Adrenal gland (tissue), 12 donors: ENCODE results near the gene ETNK2. TPM values are rescaled to one million over a fixed set of nuclear protein-coding genes. Genes with fewer than 3 reads are reported as not detected.

Source experiments
- DNase-seq, 7 donors: peaks; one replicate each; pipeline ENCODE4 v3.0.0-alpha.2; 2019 to 2020
- H3K27ac ChIP-seq, 5 donors: fragments of 200-600 bp; sonication (generic) in 4 of 5; 1 replicate in 3 of 5; 2 replicates in 2 of 5; pipeline versions ENCODE4 v1.5.1 to v1.8.0; 2016 to 2020; ENCODE audit warnings: mild to moderate bottlenecking in 1 of 5
- H3K27me3 ChIP-seq: fragments of 200-600 bp; 2 replicates; pipeline ENCODE4 v1.8.0; 2021
- H3K36me3 ChIP-seq, 2 donors: fragments of 200-600 bp; replicated peaks in 1 of 2; 1 replicate in 1 of 2; 2 replicates in 1 of 2; pipeline versions ENCODE4 v1.5.1 to v1.8.0; 2018 to 2022
- H3K4me1 ChIP-seq, 2 donors: fragments of 200-600 bp; replicated peaks in 1 of 2; 1 replicate in 1 of 2; 2 replicates in 1 of 2; pipeline versions ENCODE4 v1.5.1 to v1.8.0; 2018 to 2021
- H3K4me3 ChIP-seq, 4 donors: fragments of 200-600 bp; sonication (generic) in 3 of 4; one replicate each; pipeline ENCODE4 v1.5.1; 2016 to 2018
- H3K9me3 ChIP-seq, 3 donors: fragments of 200-600 bp; sonication (generic) in 1 of 3; replicated peaks in 1 of 3; 1 replicate in 2 of 3; 2 replicates in 1 of 3; pipeline versions ENCODE4 v1.5.1 to v1.8.0; 2016 to 2021
- CTCF ChIP-seq, 6 experiments: fragments of 450-650 bp in 4 of 6; fragments of 200-600 bp in 2 of 6; sonication (generic) in 1 of 6; IDR thresholded peaks; 1 replicate in 5 of 6; 2 replicates in 1 of 6; pipeline versions ENCODE4 v1.5.1 to v1.8.0; 2016 to 2021; ENCODE audit warnings: antibody characterized with exemption in 6 of 6, mild to moderate bottlenecking in 2 of 6, moderate library complexity in 1 of 6
- POLR2A ChIP-seq, 2 donors: fragments of 450-650 bp; IDR thresholded peaks; one replicate each; pipeline ENCODE4 v1.6.1; 2017; ENCODE audit warnings: antibody characterized with exemption in 2 of 2, mild to moderate bottlenecking in 2 of 2, moderate library complexity in 1 of 2
- WGBS, 4 donors: extraction: QIAGEN DNeasy Blood & Tissue Kit in 2 of 4; methylation state at CpG; one replicate each; pipeline versions ENCODE4 v1.1.5 to v1.1.7; 2013 to 2017; 5-methylcytosine and 5-hydroxymethylcytosine counted together
- intact Hi-C, 2 donors: fragments of 100-400 bp; cut with DNase I; formaldehyde crosslinking; loops; one replicate each; pipeline versions ENCODE4 v1.14.1 to v1.15.0; 2022 to 2023
- polyA plus RNA-seq, 3 donors: library from polyadenylated mRNA; stranded (reverse); fragments of 200-250 nt in 2 of 3; fragments of 350-450 nt in 1 of 3; fragmentation: Illumina TruSeq in 1 of 3; extraction: RNeasy Lipid Tissue Mini Kit (QIAGEN cat#74804) in 1 of 3; gene quantifications; one replicate each; pipeline ENCODE4 v1.2.3, GENCODE V29; 2013 to 2014
- total RNA-seq, 9 donors: library from RNA; depleted of rRNA in 4 of 9; stranded (reverse); fragments of >200 nt in 4 of 9; fragments of 120-200 nt in 1 of 9; fragmentation: NEBNext Ultra II Directional in 1 of 9; extraction: Animal tissue kit (Norgen Biotek cat#: 25700) in 1 of 9; gene quantifications; one replicate each; pipeline versions ENCODE4 v1.1.0 to v1.2.4, GENCODE V29; 2013 to 2023
- donor health status: healthy with polysubstance abuse.
- donor health status: Bipolar disorder and iron deficiency.
- donor health status: DM: yes; HTN: yes; CAD: no.
- donor health status: DM: no; HTN: no; CAD: no.
- donor health status: DM: no; HTN: no; CAD: no.
- donor health status: DM: yes; HTN: yes; CAD: no.

The ETNK2 gene
- total and polyA plus RNA-seq, 12 donors: 3.1 to 78.6 (median 9.3) TPM

- 88 to 97% (median 92%) methylated on average over 6 of the region's 6 CpGs for WGBS, 4 donors
- no peak overlapping the region for H3K4me3 ChIP-seq
- no peak overlapping the region for H3K27ac ChIP-seq
- H3K9me3 ChIP-seq: no peaks in the 10 kb centered on the region
- peaks cover 3 to 18% of the 10 kb centered on the region in 2 donors for H3K4me1 ChIP-seq
- DNase-seq: no peak
- TF ChIP-seq CTCF (IDR thresholded peaks at IDR 0.05) (no peak), POLR2A (IDR thresholded peaks at IDR 0.05) (no peak)
- no peaks in the 10 kb centered on the region for H3K36me3 ChIP-seq
- H3K27me3 ChIP-seq: no peaks in the 10 kb centered on the region
- intact Hi-C loops: no loop called here
Observed at GRCh38 chr1:204146309-204146708, 5.5 kb downstream of the ETNK2 start.

GRCh38 chr1:204145033-204145504, 6.8 kb downstream of the ETNK2 start:
- Histone ChIP-seq H3K4me3 (no peak overlapping the region), H3K36me3 (no peaks in the 10 kb centered on the region), H3K27me3 (no peaks in the 10 kb centered on the region), H3K27ac (peak overlapping the region in 1 of 5 donors; percentile 17), H3K9me3 (no peaks in the 10 kb centered on the region), H3K4me1 (peaks cover 3 to 15% of the 10 kb centered on the region in 2 donors)
- intact Hi-C loops: no loop called here
- WGBS, 4 donors: 35 to 55% (median 39%) methylated on average over 4 of the region's 4 CpGs
- peak in 3 of 7 donors; percentile 31 to 59 (median 47) for DNase-seq
- no peak for TF ChIP-seq POLR2A (IDR thresholded peaks at IDR 0.05)
- no peak for TF ChIP-seq CTCF (IDR thresholded peaks at IDR 0.05)

- no peak for TF ChIP-seq CTCF (IDR thresholded peaks at IDR 0.05)
- no peak for TF ChIP-seq POLR2A (IDR thresholded peaks at IDR 0.05)
- peaks cover 0 to 5% of the 10 kb centered on the region in 2 donors for H3K36me3 ChIP-seq
- peak overlapping the region in 1 of 5 donors; percentile 21 for H3K27ac ChIP-seq
- H3K9me3 ChIP-seq: no peaks in the 10 kb centered on the region
- H3K4me3 ChIP-seq: no peak overlapping the region
- WGBS, 4 donors: 44 to 65% (median 54%) methylated on average over 12 to 14 of the region's 14 CpGs
- peak in 3 of 7 donors; percentile 49 to 64 (median 51) for DNase-seq
- H3K4me1 ChIP-seq: peaks cover 3 to 15% of the 10 kb centered on the region in 2 donors
- intact Hi-C loops: no loop called here
- H3K27me3 ChIP-seq: no peaks in the 10 kb centered on the region
Observed at GRCh38 chr1:204143276-204144041, 8.4 kb downstream of the ETNK2 start.

GRCh38 chr1:204142032-204142974, 9.5 kb downstream of the ETNK2 start:
- no peak for DNase-seq
- no peak for TF ChIP-seq CTCF (IDR thresholded peaks at IDR 0.05)
- no peak for TF ChIP-seq POLR2A (IDR thresholded peaks at IDR 0.05)
- H3K9me3 ChIP-seq: no peaks in the 10 kb centered on the region
- H3K4me3 ChIP-seq: no peak overlapping the region
- peak overlapping the region in 1 of 5 donors; percentile 21 for H3K27ac ChIP-seq
- peaks cover 3 to 15% of the 10 kb centered on the region in 2 donors for H3K4me1 ChIP-seq
- intact Hi-C loops: no loop called here
- 89 to 97% (median 94%) methylated on average over 5 of the region's 5 CpGs for WGBS, 4 donors
- H3K27me3 ChIP-seq: no peaks in the 10 kb centered on the region
- peaks cover 0 to 5% of the 10 kb centered on the region in 2 donors for H3K36me3 ChIP-seq
